Inferior parietal cortex (tissue), 1 donor: ENCODE measurements around the gene PACRGL.

Experiments used
- DNase-seq: peaks from one replicate; pipeline ENCODE4 v3.0.0-alpha.2; 2016; ENCODE audit errors: extremely low spot score

PACRGL gene

DNA sequence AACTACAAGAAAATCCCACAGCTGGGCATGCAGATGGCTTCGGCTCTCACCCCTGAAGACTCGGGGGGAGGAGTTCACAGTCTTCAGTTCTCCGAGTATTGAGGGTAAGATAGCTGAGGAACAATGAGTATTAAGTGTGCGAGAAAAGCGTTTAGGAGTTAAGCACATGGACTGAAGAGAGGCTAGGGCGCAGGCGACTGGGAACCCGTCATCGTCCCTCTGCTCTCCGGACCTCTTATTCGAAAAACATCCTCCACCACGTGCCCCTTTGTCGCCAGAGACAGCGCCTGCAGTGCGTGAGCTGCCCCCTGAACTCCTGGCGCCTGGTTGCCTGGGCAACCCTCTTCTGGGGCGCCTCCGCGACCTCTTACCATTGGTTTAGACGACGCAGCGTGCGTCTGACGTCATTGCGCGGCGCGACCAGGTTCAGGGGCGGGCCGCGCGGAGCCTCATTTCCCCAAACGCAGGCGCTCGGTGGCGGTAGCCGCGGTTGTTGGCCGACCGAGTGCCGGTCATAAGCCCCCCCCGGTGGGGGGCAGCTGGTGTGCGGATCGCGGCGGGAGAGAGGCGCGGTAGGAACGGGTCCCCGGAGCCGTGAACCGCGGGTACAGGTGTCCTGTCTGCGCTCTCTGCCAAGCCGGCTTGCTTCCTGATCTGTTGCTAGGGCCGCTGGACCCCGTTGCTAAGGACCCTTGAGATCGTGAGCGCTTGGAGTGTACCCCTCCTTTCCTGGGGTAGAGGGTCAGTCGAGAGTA lies at the start of gene PACRGL:
Gene PACRGL (plus strand): TSS at position 452 of the 755 bp plus-strand sequence. CDS start 4,024 bp downstream, outside the sequence.
- DNase-seq: peak; percentile 95

DNA sequence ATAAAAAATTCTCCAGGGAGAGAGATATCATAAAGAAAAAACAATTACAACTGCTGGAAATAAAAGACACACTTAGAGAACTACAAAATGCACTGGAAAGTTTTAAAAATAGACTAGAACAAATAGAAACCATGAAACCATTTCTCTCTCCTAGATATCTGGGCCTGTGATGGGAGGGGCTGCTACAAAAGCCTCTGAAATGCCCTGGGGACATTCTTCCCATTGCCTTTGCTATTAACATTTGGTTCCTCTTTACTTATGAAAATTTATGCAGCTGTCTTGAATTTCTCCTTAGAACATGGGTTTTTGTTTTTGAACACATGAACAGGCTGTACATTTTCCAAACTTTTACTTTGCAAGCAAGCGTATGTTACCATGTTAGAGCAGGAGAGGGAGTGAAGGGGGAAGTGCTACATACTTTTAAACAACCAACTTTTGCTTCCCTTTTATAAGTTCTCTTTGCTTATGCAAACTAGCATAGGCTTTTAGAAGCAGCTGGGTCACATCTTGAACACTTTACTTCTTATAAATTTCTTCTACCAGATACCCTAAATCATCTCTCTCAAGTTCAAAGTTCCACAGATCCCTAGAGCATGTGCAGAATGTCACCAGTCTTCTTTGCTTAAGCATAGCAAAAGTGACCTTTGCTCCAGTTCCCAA lies 47.9 kb upstream of the PACRGL start:
- no peak for DNase-seq

DNA sequence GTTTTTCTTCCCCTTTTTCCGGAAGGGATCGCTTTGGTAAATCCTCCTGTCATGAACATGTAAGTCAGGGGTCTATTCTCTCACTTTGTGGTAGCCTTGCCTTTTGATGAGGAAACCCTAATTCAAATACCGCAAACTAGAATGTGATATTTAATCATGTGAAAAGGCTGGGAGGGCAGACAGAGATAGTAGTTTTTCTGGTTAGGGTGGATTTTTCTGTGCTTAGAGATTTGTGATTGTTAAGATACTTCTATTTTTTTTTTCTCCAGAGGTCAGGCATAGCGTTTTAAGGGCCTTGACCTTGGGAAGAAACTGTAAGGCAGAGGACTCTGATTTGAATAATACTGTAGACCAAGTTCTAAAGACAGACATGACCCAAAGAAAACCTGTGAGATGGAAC lies 41.8 kb upstream of the PACRGL start:
- DNase-seq: no peak

DNA sequence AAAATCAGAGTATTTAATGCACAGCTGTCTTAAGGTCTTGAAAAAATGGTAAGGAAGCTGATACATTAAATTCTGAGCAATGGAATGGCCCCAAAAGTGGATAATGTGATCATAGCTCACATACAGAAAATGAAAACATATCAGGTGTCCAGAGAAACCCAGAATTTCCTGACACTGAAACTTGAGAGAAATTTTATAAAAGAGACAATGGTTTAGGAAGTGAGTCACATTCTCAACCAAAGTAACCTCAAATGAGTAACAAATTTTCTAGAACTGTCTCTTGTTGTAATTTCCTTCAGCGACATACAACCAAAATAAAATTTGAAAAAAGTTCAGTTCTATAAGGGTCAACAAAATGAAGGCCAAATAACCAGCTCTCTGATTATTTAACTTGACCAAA lies 37.4 kb upstream of the PACRGL start:
- no peak for DNase-seq

DNA sequence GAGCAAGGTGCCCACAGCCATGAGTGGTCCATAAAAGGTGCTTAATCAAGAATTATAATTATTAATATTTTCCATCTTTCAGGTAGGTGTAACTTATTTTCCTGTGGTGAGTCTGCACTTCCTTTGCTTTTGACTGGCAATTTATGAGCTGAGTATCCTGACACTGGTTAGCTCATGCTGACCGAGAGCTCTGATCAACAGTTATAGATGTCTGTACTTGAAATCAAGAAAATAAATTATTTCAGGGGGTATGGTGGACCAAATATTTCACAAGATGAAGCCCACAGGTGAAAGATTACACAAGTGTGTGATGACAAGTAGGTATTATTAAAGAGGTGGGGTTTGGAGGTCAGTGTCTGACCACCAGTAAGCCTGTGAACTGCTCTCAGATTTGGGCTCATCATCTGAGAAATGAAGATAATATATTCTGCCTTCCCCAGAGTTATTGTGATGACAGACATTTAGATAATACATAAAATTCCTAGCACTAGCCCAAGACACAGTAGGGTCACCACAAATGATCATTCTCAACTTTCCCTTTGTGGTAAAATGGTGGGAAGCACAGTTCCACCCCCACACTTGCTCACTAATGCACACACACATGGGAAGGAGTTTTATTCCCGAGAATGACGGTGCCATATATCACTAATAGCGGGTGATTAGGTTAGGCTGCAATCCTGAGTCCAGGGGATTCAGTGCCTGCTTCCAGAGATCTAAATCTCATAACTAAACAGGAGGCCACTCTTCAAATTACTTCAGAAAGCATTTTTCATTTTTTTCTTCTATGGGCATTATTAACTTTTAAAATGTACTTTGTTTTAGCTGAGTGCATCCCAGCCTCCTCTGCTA lies 34.0 kb upstream of the PACRGL start:
- no peak for DNase-seq

DNA sequence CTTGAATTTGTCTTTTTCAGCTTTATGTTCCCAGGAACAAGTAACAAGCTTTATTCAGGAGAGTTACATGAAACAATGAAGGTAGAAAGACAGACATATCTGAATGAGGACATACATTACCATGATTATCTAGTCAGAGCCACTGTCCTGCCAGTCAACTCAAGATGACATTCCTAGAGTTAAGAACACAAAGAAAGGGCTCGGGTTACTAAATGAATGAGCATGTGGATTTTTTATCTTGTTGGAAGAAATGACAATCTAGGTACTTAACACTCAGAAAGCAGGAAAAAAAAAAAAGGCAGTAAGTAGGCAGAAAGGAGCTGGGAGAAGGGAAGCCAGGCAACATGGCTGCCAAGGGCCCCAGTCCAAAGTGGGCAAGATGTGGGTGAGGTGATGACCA lies 28.0 kb upstream of the PACRGL start:
- DNase-seq: no peak

DNA sequence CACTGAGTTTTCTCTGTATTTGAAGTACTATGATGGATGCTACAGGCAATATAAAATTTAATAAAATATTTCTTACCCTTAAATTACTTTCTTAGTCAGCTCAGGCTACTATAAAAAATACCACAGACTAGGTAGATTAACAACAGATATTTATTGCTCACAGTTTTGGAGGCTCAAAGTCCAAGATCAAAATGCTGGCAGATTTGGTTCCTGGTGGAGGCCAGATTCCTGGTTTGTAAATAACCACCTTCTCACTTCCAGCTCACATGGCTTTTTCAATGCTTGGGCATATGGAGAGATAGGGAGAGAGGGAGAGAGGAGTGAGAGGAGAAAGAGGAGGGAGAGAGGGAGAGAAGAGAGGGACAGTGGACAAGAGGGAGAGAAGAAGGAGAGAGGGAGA lies 24.5 kb upstream of the PACRGL start:
- DNase-seq: no peak

DNA sequence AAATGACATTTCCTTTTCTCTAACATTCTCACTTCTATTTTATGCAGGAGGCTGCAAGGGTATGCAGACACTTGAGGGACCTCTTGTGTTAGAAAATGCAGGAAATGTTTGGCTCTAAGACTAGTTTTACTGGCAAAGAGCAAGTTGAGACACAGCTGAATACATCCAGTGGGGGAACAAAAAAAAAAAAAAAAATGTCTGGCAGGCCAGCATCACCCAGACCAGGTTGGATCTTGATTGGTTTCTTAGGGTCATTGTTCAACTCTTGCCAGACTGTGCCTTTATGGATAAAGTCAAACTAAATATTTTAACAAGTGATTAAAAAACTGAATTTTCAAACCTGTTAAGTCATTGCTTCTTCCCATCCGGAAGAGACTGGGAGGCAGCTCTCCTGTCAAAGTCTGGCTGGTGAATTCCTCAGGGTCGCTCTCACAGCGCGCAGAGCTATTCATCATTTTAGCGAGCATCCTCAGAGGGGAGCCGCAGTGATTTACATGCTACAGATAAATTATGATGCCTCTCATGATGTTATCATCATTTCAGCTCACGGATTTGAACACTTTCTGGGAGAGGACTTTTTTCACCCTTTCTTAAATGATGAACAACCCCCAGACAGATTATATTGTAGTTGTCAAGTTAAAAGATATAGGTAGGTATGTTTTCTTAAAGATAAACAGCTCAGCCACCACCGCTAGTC lies 23.6 kb upstream of the PACRGL start:
- DNase-seq: no peak

DNA sequence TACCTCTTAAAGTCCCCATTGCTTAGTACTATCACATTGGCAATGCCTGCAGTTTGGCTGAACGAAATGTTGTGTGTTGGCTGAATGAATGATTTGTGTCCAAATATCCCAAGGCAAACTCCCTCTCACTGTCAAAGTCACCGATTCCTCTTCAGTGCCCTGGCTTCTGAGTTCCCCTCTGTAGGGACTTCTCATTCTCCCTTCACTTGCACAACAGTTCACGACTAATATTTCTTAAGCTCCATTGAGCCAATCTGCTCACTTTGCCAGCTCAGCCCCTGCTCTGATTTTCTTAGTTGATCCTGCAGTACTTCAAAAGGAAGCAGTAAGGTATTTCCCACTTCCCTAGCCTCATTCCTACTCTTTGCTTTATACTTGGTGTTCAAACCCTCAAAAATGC lies 21.9 kb upstream of the PACRGL start:
- no peak for DNase-seq

DNA sequence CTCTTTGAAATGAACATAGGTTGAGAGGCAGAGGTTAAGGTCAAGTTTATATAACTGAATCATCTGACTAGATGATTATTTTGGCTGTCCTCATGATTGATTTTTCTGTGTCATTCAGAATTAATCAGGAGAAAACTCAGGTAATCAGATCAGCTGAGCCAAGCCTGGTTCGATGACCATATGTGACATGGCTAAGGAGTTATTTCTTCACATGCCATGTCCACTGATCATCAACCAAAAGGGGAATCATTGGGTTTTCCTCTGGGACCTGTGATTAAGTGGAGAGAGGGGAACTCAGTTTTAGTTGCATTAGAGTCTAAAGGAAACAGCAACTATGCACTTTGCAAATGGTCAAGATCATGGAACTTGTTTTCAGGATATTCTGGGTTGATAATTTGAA lies 20.3 kb upstream of the PACRGL start:
- DNase-seq: no peak

DNA sequence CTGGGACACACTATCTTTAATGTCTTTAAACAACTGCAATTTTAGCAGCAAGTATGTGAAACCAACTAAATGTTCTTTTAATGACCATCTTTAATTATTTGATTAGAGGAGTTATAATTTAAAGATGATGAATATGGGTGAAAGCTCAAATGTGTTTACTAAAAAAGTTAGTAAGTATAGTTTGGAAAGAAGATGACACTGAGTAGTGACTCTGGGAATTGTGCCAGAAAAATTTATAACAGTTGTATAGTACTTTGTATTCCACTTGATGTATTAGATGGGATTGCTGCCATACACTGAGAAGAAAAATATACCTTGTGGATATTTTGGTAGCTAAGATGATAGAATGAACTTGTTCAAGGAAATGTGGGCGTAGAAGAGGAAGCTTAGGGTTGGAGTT lies 19.5 kb upstream of the PACRGL start:
- no peak for DNase-seq

DNA sequence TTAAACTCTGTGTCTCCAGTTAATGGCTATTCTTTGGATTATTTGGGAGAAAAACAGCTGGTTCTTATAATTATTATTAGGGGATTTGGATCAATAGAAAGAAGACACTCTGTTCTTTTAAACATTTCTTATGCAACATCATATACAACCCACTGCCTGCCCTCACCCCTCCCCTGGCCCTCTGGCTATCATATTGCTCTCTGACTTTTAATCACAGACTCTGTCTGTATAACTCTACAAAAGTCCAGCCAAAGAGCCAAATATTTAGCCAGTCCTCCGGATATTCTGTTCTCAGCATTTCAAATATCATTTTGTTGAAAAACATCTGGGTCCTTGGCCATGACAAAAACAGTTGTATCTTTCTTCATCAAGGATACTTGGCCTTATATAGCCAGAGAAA lies 19.0 kb upstream of the PACRGL start:
- no peak for DNase-seq

DNA sequence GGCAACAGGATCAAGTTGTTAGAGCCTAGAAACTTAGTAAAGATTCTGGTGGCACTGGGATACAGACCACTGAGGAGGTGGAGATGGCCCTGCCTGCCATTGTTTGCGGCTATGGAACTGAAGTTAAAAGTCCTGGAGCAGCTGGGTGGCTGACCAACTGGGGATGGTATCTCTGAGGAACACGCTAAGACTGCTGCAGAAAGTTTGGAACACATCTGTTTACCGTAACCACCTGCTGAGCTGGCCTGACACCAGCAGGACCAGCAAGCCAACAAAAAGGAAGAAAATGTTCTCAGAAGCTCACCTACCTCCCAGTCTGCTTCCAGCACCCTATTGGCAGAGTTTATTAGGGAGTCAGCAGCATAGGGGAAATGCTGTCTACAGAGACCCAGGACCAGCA lies 17.4 kb upstream of the PACRGL start:
- no peak for DNase-seq

DNA sequence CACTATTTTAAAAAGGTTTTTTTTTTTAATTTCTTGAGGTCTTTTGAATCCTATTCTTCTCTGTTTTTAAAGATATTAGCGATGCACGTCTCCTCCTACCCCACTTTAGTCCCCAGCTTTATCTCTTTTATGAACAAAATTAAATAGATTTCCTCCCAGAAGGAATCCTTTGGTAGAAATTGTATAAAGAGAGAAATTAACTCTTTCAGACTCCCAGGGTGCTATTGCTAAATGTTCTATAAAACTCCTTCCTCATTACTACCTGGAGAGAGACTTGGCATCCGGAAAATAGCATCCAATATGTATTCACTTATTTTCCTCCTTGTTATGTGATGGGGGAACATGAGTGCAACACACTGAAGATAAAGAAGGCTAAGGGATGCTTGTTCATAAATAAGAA lies 16.5 kb upstream of the PACRGL start:
- DNase-seq: no peak

DNA sequence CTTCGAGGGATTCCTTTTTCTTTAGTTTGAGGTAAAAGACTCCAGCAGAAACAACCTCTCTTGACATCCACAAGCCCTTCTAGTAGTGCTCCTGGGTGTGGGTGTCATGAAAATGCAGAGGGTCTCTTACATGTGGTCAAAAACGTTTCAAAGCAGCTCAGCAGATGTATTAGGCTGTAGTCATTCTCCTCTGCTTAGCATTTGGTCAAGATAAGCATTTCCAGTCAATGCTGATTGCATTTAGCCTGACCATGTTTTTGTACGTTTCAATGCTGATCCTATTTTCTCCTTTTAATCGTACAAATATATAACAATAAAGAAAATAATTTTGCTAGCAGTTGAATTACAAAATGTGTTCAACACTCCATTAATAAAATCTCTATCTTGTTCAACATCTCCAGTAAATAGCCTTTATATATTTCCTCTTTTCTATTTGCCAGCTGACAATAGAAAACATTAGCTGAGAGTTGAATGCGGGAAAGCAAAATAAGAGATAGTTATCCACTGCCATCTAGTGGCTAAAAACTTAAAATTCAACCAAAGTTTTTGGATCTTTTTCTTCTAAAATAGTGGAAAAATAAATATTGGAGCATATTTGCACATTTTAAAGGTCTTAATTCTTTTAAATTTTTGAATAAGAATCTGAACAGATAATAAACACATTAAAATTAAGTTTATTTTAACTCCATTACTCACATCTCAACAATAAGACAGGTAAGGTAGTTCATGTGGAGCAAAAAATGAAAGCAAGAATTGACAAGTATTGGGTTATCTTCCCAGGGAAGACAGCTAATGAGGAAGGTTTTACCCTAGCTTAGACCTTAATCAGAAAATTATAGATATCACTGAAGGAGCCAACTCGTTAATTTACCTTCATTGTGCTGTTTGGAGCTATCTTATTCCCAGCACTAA lies 15.2 kb upstream of the PACRGL start:
- peak; percentile 78 for DNase-seq

DNA sequence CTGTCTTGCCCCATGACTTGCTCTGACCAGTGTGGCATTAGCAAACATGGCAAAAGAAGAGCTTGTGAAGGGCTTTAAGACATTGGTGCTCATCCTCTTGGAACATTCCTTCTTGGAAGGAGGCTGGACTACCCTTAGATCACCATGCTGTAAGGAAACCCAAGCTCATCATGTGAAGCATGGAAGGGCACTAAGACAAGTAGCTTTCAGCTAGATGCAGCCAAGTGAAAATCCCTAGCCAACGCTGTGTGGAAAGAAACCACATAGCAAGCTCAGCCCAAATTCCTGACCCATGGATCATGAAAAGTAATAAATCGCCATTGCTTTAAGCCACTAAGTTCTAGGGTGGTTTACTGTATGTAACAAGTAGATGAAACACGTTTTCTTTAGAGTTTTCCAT lies 12.4 kb upstream of the PACRGL start:
- no peak for DNase-seq

DNA sequence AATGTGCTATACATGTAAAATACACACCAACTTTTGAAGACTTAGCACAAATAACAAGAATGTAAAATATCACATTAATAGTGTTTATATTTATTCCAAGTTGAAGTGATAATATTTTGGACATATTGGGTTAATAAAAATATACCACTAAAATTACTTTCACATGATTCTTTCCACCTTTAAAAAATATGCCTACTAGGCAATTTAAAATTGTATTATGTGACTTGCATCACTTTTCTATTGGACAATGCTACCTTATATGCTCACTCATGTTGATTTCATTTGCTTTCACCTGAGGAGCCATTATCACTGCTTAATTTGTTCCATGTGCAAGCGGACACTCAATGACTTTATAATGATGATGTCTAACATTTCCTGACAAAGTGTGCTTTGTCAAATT lies 3.4 kb upstream of the PACRGL start:
- DNase-seq: no peak

DNA sequence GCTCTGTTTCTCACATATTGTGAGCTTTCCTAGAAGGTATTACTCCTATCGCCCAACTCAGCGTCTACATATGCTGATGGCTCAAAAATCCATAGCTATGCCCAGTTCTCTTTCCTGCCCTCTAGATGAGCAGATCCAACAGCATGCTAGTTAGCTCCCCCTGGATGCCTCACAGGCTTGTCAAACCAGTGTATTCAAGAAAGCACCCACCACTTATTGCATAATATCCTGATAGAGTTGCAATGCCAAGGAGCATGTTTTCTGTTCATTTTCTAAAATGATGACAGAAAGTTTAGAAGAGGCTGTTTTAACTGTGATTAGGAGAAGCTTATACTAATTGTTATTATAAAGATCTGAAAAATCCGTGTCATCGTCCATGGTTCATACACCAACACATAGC lies 1.9 kb upstream of the PACRGL start:
- DNase-seq: no peak

DNA sequence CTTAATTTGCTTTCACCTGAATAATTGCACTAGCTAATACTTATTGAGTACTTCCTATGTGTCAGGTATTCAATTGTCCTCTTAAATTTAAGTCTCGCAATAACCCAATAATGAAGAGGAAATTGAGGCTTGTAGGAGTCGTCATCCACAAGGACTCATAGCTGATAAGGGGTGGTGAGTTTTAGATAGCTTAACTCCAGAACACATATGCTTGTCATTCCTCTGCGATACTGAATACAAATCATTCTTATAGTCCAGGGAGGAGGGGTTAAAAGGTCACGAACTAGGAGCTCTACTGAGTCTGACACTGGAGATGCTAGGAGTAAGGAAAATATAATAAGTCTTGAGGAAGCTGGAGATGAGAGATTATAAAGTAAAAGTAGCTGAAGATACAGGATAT lies 1.4 kb upstream of the PACRGL start:
- DNase-seq: no peak

DNA sequence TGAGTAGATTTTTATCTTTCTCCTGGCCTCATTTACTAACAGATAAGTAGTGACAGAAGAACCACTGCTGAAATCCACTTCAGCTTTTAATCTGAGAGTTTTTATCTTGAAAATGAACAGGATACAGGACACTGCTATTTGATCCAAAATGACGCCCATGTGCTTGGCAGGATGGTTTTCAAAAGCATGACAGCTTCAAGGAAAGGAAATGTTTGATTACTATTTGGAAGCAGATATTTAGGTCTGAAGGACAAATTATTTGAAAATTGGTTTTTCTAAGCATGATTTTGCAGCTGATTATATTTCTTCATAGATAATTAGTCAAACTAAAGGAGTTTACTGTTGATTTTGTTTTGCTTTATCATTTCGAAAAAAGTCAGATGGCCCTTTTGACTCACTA lies 11.1 kb downstream of the PACRGL start:
- DNase-seq: no peak

DNA sequence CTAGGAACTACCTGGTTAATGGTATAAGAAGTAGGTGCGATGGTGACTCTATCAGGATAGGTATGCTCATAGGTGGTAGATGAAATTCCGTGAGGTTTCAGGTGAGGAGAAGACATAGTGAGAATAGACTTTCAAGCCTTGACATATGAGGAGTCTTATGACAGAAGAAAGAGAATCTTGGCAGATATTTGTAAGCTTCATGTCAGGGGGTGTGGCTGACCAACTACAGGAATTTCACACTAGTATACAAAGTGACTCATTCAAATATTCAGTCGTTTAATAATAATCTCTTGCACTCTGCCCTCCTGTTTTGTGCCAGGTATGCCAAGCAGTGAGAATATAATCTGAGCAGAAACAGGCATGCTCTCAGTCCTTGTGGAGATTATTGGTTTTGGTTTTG lies 22.8 kb downstream of the PACRGL start:
- no peak for DNase-seq
